ENCODE measurements around the gene DIRAS1.

DNA sequence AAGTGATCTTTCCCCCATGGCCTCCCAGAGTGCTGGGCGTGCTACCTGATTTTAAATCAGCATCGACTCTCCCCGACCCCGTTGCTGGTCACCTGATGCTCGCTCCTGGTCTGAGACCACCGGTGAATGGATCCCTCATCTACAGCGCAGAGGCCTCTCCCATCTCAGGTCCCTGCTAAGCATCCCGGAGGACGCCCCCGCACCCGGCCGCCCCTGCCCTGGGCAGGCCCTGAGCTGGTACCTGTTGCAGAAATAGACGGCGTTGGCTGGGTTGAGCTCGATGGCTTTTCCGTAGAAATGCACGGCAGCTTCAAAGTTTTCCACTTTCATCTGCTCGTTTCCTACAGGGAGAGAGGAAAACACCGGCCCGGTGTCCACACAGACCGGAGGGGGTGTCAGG is 43.8 kb upstream of the DIRAS1 start:
- TF ChIP-seq, protein P1, sequence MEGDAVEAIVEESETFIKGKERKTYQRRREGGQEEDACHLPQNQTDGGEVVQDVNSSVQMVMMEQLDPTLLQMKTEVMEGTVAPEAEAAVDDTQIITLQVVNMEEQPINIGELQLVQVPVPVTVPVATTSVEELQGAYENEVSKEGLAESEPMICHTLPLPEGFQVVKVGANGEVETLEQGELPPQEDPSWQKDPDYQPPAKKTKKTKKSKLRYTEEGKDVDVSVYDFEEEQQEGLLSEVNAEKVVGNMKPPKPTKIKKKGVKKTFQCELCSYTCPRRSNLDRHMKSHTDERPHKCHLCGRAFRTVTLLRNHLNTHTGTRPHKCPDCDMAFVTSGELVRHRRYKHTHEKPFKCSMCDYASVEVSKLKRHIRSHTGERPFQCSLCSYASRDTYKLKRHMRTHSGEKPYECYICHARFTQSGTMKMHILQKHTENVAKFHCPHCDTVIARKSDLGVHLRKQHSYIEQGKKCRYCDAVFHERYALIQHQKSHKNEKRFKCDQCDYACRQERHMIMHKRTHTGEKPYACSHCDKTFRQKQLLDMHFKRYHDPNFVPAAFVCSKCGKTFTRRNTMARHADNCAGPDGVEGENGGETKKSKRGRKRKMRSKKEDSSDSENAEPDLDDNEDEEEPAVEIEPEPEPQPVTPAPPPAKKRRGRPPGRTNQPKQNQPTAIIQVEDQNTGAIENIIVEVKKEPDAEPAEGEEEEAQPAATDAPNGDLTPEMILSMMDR (conservative IDR thresholded peaks at IDR 0.05; ENCODE audit: low read depth in 2 of 2): no peak
- TF ChIP-seq EZH2 (IDR thresholded peaks at IDR 0.05; ENCODE audit: low read depth, unreplicated experiment): no peak
- TF ChIP-seq EZH2phosphoT487 (IDR thresholded peaks at IDR 0.05; ENCODE audit: unreplicated experiment): no peak
- TF ChIP-seq ZNF114 (CRISPR knock-in tag; IDR thresholded peaks at IDR 0.05): no peak
- TF ChIP-seq, protein P2, sequence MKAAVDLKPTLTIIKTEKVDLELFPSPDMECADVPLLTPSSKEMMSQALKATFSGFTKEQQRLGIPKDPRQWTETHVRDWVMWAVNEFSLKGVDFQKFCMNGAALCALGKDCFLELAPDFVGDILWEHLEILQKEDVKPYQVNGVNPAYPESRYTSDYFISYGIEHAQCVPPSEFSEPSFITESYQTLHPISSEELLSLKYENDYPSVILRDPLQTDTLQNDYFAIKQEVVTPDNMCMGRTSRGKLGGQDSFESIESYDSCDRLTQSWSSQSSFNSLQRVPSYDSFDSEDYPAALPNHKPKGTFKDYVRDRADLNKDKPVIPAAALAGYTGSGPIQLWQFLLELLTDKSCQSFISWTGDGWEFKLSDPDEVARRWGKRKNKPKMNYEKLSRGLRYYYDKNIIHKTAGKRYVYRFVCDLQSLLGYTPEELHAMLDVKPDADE (IDR thresholded peaks at IDR 0.05): no peak
- TF ChIP-seq, protein P3, sequence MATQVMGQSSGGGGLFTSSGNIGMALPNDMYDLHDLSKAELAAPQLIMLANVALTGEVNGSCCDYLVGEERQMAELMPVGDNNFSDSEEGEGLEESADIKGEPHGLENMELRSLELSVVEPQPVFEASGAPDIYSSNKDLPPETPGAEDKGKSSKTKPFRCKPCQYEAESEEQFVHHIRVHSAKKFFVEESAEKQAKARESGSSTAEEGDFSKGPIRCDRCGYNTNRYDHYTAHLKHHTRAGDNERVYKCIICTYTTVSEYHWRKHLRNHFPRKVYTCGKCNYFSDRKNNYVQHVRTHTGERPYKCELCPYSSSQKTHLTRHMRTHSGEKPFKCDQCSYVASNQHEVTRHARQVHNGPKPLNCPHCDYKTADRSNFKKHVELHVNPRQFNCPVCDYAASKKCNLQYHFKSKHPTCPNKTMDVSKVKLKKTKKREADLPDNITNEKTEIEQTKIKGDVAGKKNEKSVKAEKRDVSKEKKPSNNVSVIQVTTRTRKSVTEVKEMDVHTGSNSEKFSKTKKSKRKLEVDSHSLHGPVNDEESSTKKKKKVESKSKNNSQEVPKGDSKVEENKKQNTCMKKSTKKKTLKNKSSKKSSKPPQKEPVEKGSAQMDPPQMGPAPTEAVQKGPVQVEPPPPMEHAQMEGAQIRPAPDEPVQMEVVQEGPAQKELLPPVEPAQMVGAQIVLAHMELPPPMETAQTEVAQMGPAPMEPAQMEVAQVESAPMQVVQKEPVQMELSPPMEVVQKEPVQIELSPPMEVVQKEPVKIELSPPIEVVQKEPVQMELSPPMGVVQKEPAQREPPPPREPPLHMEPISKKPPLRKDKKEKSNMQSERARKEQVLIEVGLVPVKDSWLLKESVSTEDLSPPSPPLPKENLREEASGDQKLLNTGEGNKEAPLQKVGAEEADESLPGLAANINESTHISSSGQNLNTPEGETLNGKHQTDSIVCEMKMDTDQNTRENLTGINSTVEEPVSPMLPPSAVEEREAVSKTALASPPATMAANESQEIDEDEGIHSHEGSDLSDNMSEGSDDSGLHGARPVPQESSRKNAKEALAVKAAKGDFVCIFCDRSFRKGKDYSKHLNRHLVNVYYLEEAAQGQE (IDR thresholded peaks at IDR 0.05; ENCODE audit: unreplicated experiment): no peak
- TF ChIP-seq ZNF331 (CRISPR knock-in tag; IDR thresholded peaks at IDR 0.05; ENCODE audit: low read depth): no peak
- no peak for TF ChIP-seq CREB1 (CRISPR knock-in tag; IDR thresholded peaks at IDR 0.05; ENCODE audit: low read depth)
- no peak for TF ChIP-seq STAT1 (IDR thresholded peaks at IDR 0.05; ENCODE audit: unreplicated experiment)

All from GM23338 (cell line).